H1 (cell line): ENCODE measurements around the gene TWSG1. TPM values are rescaled to one million over a fixed set of nuclear protein-coding genes. Genes with fewer than 3 reads are reported as not detected.

ENCODE experiments used
- CTCF ChIA-PET: fragments of 300-600 bp; sonication (Branson Sonifier 250); formaldehyde crosslinking; loops from one replicate; lab custom pipeline; 2021; ENCODE audit not compliant: partially characterized antibody; lab: Charles Lee
- POLR2A ChIA-PET: fragments of 300-600 bp; sonication (Branson Sonifier 250); formaldehyde crosslinking; loops from one replicate; lab custom pipeline; 2021; ENCODE audit warnings: inconsistent platforms; ENCODE audit not compliant: partially characterized antibody; lab: Charles Lee
- DNase-seq, 2 experiments: peaks; one replicate each; pipeline versions ENCODE4 v3.0.0 to v3.0.0-alpha.2; 2010 to 2022; ENCODE audit warnings: low spot score in 2 of 2, low read depth in 1 of 2, mixed read lengths in 1 of 2
- FAIRE-seq: peaks from 2 replicates; lab custom pipeline; 2011; peaks lifted over from hg19 to GRCh38; lab: Jason Lieb, UNC
- H2AFZ ChIP-seq: 2 replicates; pipeline ENCODE4 v1.8.1; 2012; ENCODE audit warnings: low read length, inconsistent platforms
- H2AK5ac ChIP-seq: 2 replicates; pipeline ENCODE4 v1.6.1; 2013; ENCODE audit warnings: low read depth, low read length
- H2BK120ac ChIP-seq: replicated peaks from 2 replicates; pipeline ENCODE3; 2013; ENCODE audit warnings: low read depth, low read length, inconsistent platforms
- H2BK12ac ChIP-seq: 2 replicates; pipeline ENCODE4 v1.6.1; 2013; ENCODE audit warnings: low read depth, low read length
- H2BK15ac ChIP-seq: 2 replicates; pipeline ENCODE4 v1.6.1; 2013; ENCODE audit warnings: low read length
- H2BK20ac ChIP-seq: 2 replicates; pipeline ENCODE4 v1.6.1; 2013; ENCODE audit warnings: low read length
- H2BK5ac ChIP-seq: 2 replicates; pipeline ENCODE4 v1.6.1; 2013; ENCODE audit warnings: low read depth, low read length
- H3K14ac ChIP-seq: 2 replicates; pipeline ENCODE4 v1.6.1; 2013; ENCODE audit warnings: inconsistent platforms; ENCODE audit not compliant: insufficient read length
- H3K18ac ChIP-seq: 2 replicates; pipeline ENCODE4 v1.6.1; 2013; ENCODE audit warnings: low read length; ENCODE audit errors: extremely low read depth
- H3K23ac ChIP-seq: 2 replicates; pipeline ENCODE4 v1.6.1; 2013; ENCODE audit warnings: inconsistent platforms; ENCODE audit not compliant: insufficient read length
- H3K23me2 ChIP-seq: 2 replicates; pipeline ENCODE4 v1.6.1; 2013; ENCODE audit warnings: low read depth, low read length
- H3K27ac ChIP-seq: 2 replicates; pipeline ENCODE4 v1.6.1; 2011; ENCODE audit warnings: low read depth, low read length, inconsistent platforms
- H3K27me3 ChIP-seq, 4 experiments: replicated peaks in 1 of 4; 1 replicate in 1 of 4; 2 replicates in 3 of 4; pipeline versions ENCODE4 v1.6.1 to v1.8.1; 2011 to 2013; ENCODE audit warnings: low read length in 3 of 4, mild to moderate bottlenecking in 3 of 4, inconsistent platforms in 2 of 4, mixed read lengths in 2 of 4, moderate library complexity in 1 of 4; ENCODE audit not compliant: control insufficient read depth in 3 of 4, insufficient read depth in 3 of 4; ENCODE audit errors: extremely low read depth in 1 of 4
- H3K36me3 ChIP-seq, 4 experiments: 2 replicates each; pipeline versions ENCODE4 v1.6.1 to v1.8.1; 2011 to 2013; ENCODE audit warnings: mild to moderate bottlenecking in 4 of 4, low read length in 3 of 4, moderate library complexity in 2 of 4, control low read depth in 1 of 4, inconsistent platforms in 1 of 4; ENCODE audit not compliant: insufficient read depth in 4 of 4, control insufficient read depth in 2 of 4
- H3K4ac ChIP-seq: replicated peaks from 2 replicates; pipeline ENCODE3; 2013; ENCODE audit warnings: low read length, low read depth, mixed read lengths, inconsistent platforms; ENCODE audit not compliant: insufficient read length
- H3K4me1 ChIP-seq, 4 experiments: replicated peaks in 1 of 4; 1 replicate in 1 of 4; 2 replicates in 3 of 4; pipeline versions ENCODE4 v1.6.1 to v1.8.1; 2011 to 2013; ENCODE audit warnings: low read length in 3 of 4, inconsistent platforms in 2 of 4, mixed read lengths in 1 of 4; ENCODE audit not compliant: insufficient read depth in 4 of 4, control insufficient read depth in 3 of 4
- H3K4me2 ChIP-seq, 2 experiments: 2 replicates each; pipeline versions ENCODE4 v1.6.1 to v1.8.1; 2011 to 2013; ENCODE audit warnings: low read depth in 2 of 2, low read length in 2 of 2, control low read depth in 1 of 2, inconsistent platforms in 1 of 2, mild to moderate bottlenecking in 1 of 2; ENCODE audit not compliant: insufficient read depth in 1 of 2
- H3K4me3 ChIP-seq, 4 experiments: fragments of 200-600, 300-600 bp in 1 of 4; sonication (generic), shearing (Covaris generic), sonication (Bioruptor Twin) in 1 of 4; 2 replicates each; pipeline versions ENCODE4 v1.5.1 to v1.8.1; 2011 to 2016; ENCODE audit warnings: low read length in 4 of 4, low read depth in 3 of 4, control low read depth in 2 of 4, inconsistent platforms in 2 of 4, mild to moderate bottlenecking in 2 of 4, mixed read lengths in 1 of 4, moderate library complexity in 1 of 4; ENCODE audit not compliant: insufficient read depth in 2 of 4; ENCODE audit errors: extremely low read depth in 1 of 4
- H3K56ac ChIP-seq: replicated peaks from 2 replicates; pipeline ENCODE3; 2013; ENCODE audit warnings: low read depth, mild to moderate bottlenecking, mixed read lengths, low read length, inconsistent platforms; ENCODE audit not compliant: insufficient read length
- H3K79me1 ChIP-seq: 2 replicates; pipeline ENCODE4 v1.6.1; 2013; ENCODE audit warnings: low read depth, low read length, control low read depth
- H3K79me2 ChIP-seq, 2 experiments: 2 replicates each; pipeline versions ENCODE4 v1.6.1 to v1.8.1; 2012 to 2013; ENCODE audit warnings: low read length in 2 of 2, mild to moderate bottlenecking in 2 of 2, inconsistent platforms in 1 of 2; ENCODE audit not compliant: insufficient read depth in 2 of 2, control insufficient read depth in 1 of 2
- H3K9ac ChIP-seq, 4 experiments: replicated peaks in 1 of 4; 1 replicate in 1 of 4; 2 replicates in 3 of 4; pipeline versions ENCODE4 v1.6.1 to v1.8.1; 2011 to 2013; ENCODE audit warnings: low read depth in 3 of 4, low read length in 3 of 4, control low read depth in 2 of 4, mild to moderate bottlenecking in 2 of 4, moderate library complexity in 2 of 4, inconsistent platforms in 1 of 4; ENCODE audit errors: extremely low read depth in 1 of 4
- H3K9me3 ChIP-seq, 2 experiments: 2 replicates each; pipeline versions ENCODE4 v1.6.1 to v1.8.1; 2012 to 2013; ENCODE audit warnings: mild to moderate bottlenecking in 2 of 2, moderate library complexity in 2 of 2, control low read depth in 1 of 2, inconsistent platforms in 1 of 2, low read depth in 1 of 2, low read length in 1 of 2, mixed read lengths in 1 of 2; ENCODE audit not compliant: insufficient read depth in 2 of 2
- H4K20me1 ChIP-seq, 2 experiments: replicated peaks in 1 of 2; 2 replicates each; pipeline versions ENCODE3 to v1.8.1; 2011 to 2013; ENCODE audit warnings: inconsistent platforms in 2 of 2, low read length in 2 of 2, mild to moderate bottlenecking in 1 of 2; ENCODE audit not compliant: insufficient read depth in 2 of 2, control insufficient read depth in 1 of 2
- H4K5ac ChIP-seq: 2 replicates; pipeline ENCODE4 v1.6.1; 2013; ENCODE audit warnings: low read length, low read depth, mixed read lengths, inconsistent platforms; ENCODE audit not compliant: insufficient read length
- H4K8ac ChIP-seq: 2 replicates; pipeline ENCODE4 v1.8.0; 2013; ENCODE audit warnings: mild to moderate bottlenecking, moderate library complexity, low read length, inconsistent platforms; ENCODE audit not compliant: insufficient read depth; ENCODE audit errors: extremely low read depth
- H4K91ac ChIP-seq: replicated peaks from 2 replicates; pipeline ENCODE3; 2013; ENCODE audit warnings: low read length, mixed read lengths, inconsistent platforms; ENCODE audit not compliant: insufficient read length
- BRCA1 ChIP-seq: IDR thresholded peaks from 2 replicates; pipeline ENCODE4 v1.6.1; 2012; ENCODE audit warnings: low read depth, low read length, improper control_type of control experiment
- EGR1 ChIP-seq: IDR thresholded peaks from 2 replicates; pipeline ENCODE4 v1.6.1; 2011; ENCODE audit warnings: low read depth, low read length, borderline replicate concordance
- EP300 ChIP-seq, 2 experiments: IDR thresholded peaks; 1 replicate in 1 of 2; 2 replicates in 1 of 2; pipeline ENCODE4 v1.6.1; 2011 to 2012; ENCODE audit warnings: low read depth in 2 of 2, low read length in 2 of 2, mild to moderate bottlenecking in 2 of 2, borderline replicate concordance in 1 of 2, inconsistent platforms in 1 of 2, moderate library complexity in 1 of 2
- GABPA ChIP-seq: IDR thresholded peaks from 2 replicates; pipeline ENCODE4 v1.6.1; 2011; ENCODE audit warnings: mild to moderate bottlenecking, low read length, moderate library complexity, borderline replicate concordance; ENCODE audit not compliant: insufficient read depth
- GTF2F1 ChIP-seq: IDR thresholded peaks from 2 replicates; pipeline ENCODE4 v1.6.1; 2012; ENCODE audit warnings: low read depth, low read length, improper control_type of control experiment, borderline replicate concordance
- JUN ChIP-seq: IDR thresholded peaks from 2 replicates; pipeline ENCODE4 v1.6.1; 2011; ENCODE audit warnings: low read depth, mild to moderate bottlenecking, improper control_type of control experiment, low read length
- RAD21 ChIP-seq, 2 experiments: IDR thresholded peaks in 1 of 2; conservative IDR thresholded peaks in 1 of 2; 2 replicates each; pipeline ENCODE4 v1.6.1; 2011; ENCODE audit warnings: low read depth in 2 of 2, low read length in 2 of 2, improper control_type of control experiment in 1 of 2, inconsistent platforms in 1 of 2, mild to moderate bottlenecking in 1 of 2, moderate library complexity in 1 of 2
- RXRA ChIP-seq: IDR thresholded peaks from 2 replicates; pipeline ENCODE4 v1.6.1; 2011; ENCODE audit warnings: low read depth, mild to moderate bottlenecking, low read length, moderate library complexity; ENCODE audit not compliant: insufficient read depth
- SAP30 ChIP-seq: fragments of 300-600 bp; sonication (generic); IDR thresholded peaks from 2 replicates; pipeline ENCODE4 v1.7.1; 2012; ENCODE audit warnings: low read length, moderate library complexity, mild to moderate bottlenecking, inconsistent platforms; ENCODE audit not compliant: insufficient read depth, insufficient replicate concordance
- SIN3A ChIP-seq, 2 experiments: IDR thresholded peaks in 1 of 2; conservative IDR thresholded peaks in 1 of 2; 2 replicates each; pipeline ENCODE4 v1.6.1; 2011 to 2012; ENCODE audit warnings: low read length in 2 of 2, improper control_type of control experiment in 1 of 2, low read depth in 1 of 2, mild to moderate bottlenecking in 1 of 2
- SRF ChIP-seq: IDR thresholded peaks from 2 replicates; pipeline ENCODE4 v1.6.1; 2011; ENCODE audit warnings: mild to moderate bottlenecking, low read depth, low read length, moderate library complexity
- TEAD4 ChIP-seq: IDR thresholded peaks from 2 replicates; pipeline ENCODE4 v1.6.1; 2012; ENCODE audit warnings: low read depth, low read length, inconsistent platforms, mixed read lengths
- WGBS, 2 experiments: shearing (Covaris generic) in 1 of 2; methylation state at CpG; one replicate each; pipeline versions ENCODE4 v1.1.6 to v1.1.7; 2013 to 2015; ENCODE audit warnings: low lambda C conversion rate in 2 of 2, mixed read lengths in 2 of 2, inconsistent platforms in 1 of 2, low coverage in 1 of 2, missing lambda C conversion rate in 1 of 2; ENCODE audit not compliant: insufficient replicate concordance in 2 of 2, insufficient coverage in 1 of 2, insufficient read length in 1 of 2; ENCODE audit errors: extremely low coverage in 1 of 2, missing lambda C conversion rate in 1 of 2; 5-methylcytosine and 5-hydroxymethylcytosine counted together
- polyA plus RNA-seq, 7 experiments: library from polyadenylated mRNA; depleted of rRNA in 3 of 7; stranded (reverse) in 5 of 7; unstranded in 2 of 7; fragments of >200 nt in 5 of 7; fragments of 200-250 nt in 2 of 7; gene quantifications; 1 replicate in 5 of 7; 2 replicates in 1 of 7; 4 replicates in 1 of 7; pipeline versions ENCODE4 v1.2.1 to v1.2.3, GENCODE V29; 2011 to 2013; ENCODE audit warnings: missing spikeins in 2 of 7, mixed read lengths in 2 of 7
- total RNA-seq: library from RNA; stranded (reverse); fragmentation: NEBNext Ultra II Directional; extraction: Animal tissue kit (Norgen Biotek cat#: 25700); gene quantifications from 2 replicates; pipeline ENCODE4 v1.2.1, GENCODE V29; 2021

TWSG1 gene
- total and polyA plus RNA-seq, 2 of the 8 experiments (the other 6 are each of a cell fraction or from before 2014, with no cell fraction given), result 11.8 to 19.8 TPM

- Histone ChIP-seq H2BK5ac (no peak overlapping the region), H3K23me2 (no peaks in the 10 kb centered on the region), H2BK15ac (no peak overlapping the region), H3K18ac (no peak overlapping the region), H2BK20ac (no peak overlapping the region), H4K5ac (no peak overlapping the region), H3K4me3 (no peak overlapping the region), H4K20me1 (peaks cover 0 to 2% of the 10 kb centered on the region in 2 experiments), H2AK5ac (no peak overlapping the region), H2BK12ac (no peak overlapping the region), H3K79me2 (peaks cover 0 to 4% of the 10 kb centered on the region in 2 experiments; a peak in 3 of 4 replicates), H3K79me1 (no peaks in the 10 kb centered on the region), H3K4me1 (no peaks in the 10 kb centered on the region), H3K4ac (no peak overlapping the region), H3K23ac (no peak overlapping the region), H3K14ac (no peak overlapping the region), H3K27me3 (no peaks in the 10 kb centered on the region), H4K8ac (no peak overlapping the region), H3K56ac (no peak overlapping the region), H3K9me3 (peaks cover 0 to 7% of the 10 kb centered on the region in 2 experiments; a peak in 1 of 4 replicates), H4K91ac (no peak overlapping the region), H3K4me2 (no peak overlapping the region), H2AFZ (no peak overlapping the region), H3K27ac (no peak overlapping the region), H3K9ac (no peak overlapping the region), H3K36me3 (peaks cover 0 to 14% (median under 1%) of the 10 kb centered on the region in 4 experiments; a peak in 4 of 8 replicates), H2BK120ac (no peak overlapping the region)
- ChIA-PET POLR2A (interaction anchor here (0.6 kb wide), 1 partner anchor 140 kb away, joined by 3 read pairs; no protein-coding TSS in a partner anchor), CTCF (no interaction called here)
- no peak for DNase-seq
- FAIRE-seq, result no peak
- WGBS, 2 experiments, result 89% methylated on average over 6 of the region's 6 CpGs; no CpG with 5 or more reads in 1 of the 2 experiments
- no peak for TF ChIP-seq SRF
- no peak for TF ChIP-seq BRCA1
- no peak for TF ChIP-seq RXRA
- TF ChIP-seq SAP30, result no peak
- TF ChIP-seq GTF2F1, result no peak
- no peak for TF ChIP-seq EGR1
- TF ChIP-seq TEAD4, result no peak
- TF ChIP-seq RAD21 (IDR thresholded peaks at IDR 0.05 in 1 of 2, conservative IDR thresholded peaks at IDR 0.05 in 1 of 2; ENCODE audit: low read depth in 2 of 2, low read length in 2 of 2), result no peak
- no peak for TF ChIP-seq JUN
- no peak for TF ChIP-seq GABPA
- TF ChIP-seq EP300 (IDR thresholded peaks at IDR 0.05; ENCODE audit: borderline replicate concordance in 1 of 2, low read depth in 2 of 2, low read length in 2 of 2), result no peak
- TF ChIP-seq SIN3A (conservative IDR thresholded peaks at IDR 0.05 in 1 of 2, IDR thresholded peaks at IDR 0.05 in 1 of 2; ENCODE audit: low read depth in 1 of 2, low read length in 2 of 2), result no peak
Measured at GRCh38 chr18:9340472-9340871, 5.9 kb downstream of the TWSG1 start.
